Measurements from ENCODE around the gene ACKR2. TPM values are rescaled to one million over a fixed set of nuclear protein-coding genes. Genes with fewer than 3 reads are reported as not detected.

The ACKR2 gene
- total and polyA plus RNA-seq, 2 of the 13 experiments (the other 11 are each of a cell fraction or from before 2014, with no cell fraction given), result 1.1 to 1.9 TPM

DNA sequence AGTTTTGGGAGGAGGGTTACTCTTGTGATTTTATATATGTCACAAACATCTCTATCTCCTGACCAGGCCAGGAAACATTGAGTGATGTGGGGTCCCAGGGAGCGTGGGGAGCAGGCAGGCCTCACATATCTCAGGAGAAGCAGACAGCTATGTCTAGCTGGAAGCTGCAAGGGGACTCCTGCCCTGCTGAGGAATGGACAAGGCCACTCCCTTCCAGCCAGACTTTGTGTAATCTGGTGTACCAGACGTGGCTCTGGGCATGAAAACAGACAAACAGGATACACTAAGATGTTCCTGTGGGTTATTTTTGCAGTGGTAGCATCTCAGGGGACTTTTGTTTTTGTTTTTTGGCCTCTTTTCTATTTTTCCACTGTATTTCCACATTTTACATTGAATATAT, 43.2 kb downstream of the ACKR2 start:
- peak overlapping the region; percentile 58 for H3K9ac ChIP-seq (ENCODE audit: insufficient read depth, low read depth, low read length)
- peak overlapping the region; percentile 10 for H3K4me2 ChIP-seq (ENCODE audit: low read depth, low read length)
- H3K4me3 ChIP-seq (replicated peaks in 1 of 3; ENCODE audit: insufficient read depth in 1 of 3, low read depth in 2 of 3, low read length in 3 of 3), result no peak overlapping the region
- ChIA-PET CTCF (ENCODE audit: low intra/inter-chr PET ratio, low total read pairs) (no interaction called here), POLR2A (interaction anchor here (1.2 to 2.1 kb wide), 5 partner anchors 13 to 25 kb away, joined by 4 to 10 read pairs (median 6); partner anchors contain the start of gene CYP8B1)
- H2AFZ ChIP-seq (ENCODE audit: low read length), result no peak overlapping the region
- H3K79me2 ChIP-seq (ENCODE audit: insufficient read depth, low read length), result no peaks in the 10 kb centered on the region
- no peaks in the 10 kb centered on the region for H4K20me1 ChIP-seq (ENCODE audit: insufficient read depth, low read length)
- no peaks in the 10 kb centered on the region for H3K9me3 ChIP-seq (ENCODE audit: low read length)
- intact Hi-C loops (cut with micrococcal nuclease; ENCODE audit: unreplicated experiment), result no loop called here
- peak overlapping the region; percentile 98 for H3K27ac ChIP-seq (ENCODE audit: extremely low read length, insufficient read depth, low read length)
- BruUV-seq (replicated peaks), result no TSS peak
- H3K4me1 ChIP-seq (ENCODE audit: insufficient read depth, low read length), result peaks cover 95% of the 10 kb centered on the region
- ATAC-seq (no peak), FAIRE-seq (no peak), DNase-seq (ENCODE audit: low spot score) (no peak)
- H3K27me3 ChIP-seq (ENCODE audit: control insufficient read depth in 1 of 2, insufficient read depth in 2 of 2, low read length in 2 of 2), result no peaks in the 10 kb centered on the region
- no peaks in the 10 kb centered on the region for H3K36me3 ChIP-seq (replicated peaks in 1 of 2; ENCODE audit: control insufficient read depth in 1 of 2, insufficient read depth in 2 of 2, low read length in 2 of 2)
- WGBS (ENCODE audit: low lambda C conversion rate), result 31% methylated on average over 2 of the region's 2 CpGs
- in situ Hi-C loops (cut with HindIII; ENCODE audit: extremely low pct_ligation_motif_present, low pct_unique_long_range_greater_than_20kb), result no loop called here
- TF ChIP-seq, protein P1, sequence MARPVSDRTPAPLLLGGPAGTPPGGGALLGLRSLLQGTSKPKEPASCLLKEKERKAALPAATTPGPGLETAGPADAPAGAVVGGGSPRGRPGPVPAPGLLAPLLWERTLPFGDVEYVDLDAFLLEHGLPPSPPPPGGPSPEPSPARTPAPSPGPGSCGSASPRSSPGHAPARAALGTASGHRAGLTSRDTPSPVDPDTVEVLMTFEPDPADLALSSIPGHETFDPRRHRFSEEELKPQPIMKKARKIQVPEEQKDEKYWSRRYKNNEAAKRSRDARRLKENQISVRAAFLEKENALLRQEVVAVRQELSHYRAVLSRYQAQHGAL (CRISPR knock-in tag; IDR thresholded peaks at IDR 0.05; ENCODE audit: not compliant biosample characterization), result no peak
- TF ChIP-seq ZNF235 (CRISPR knock-in tag; IDR thresholded peaks at IDR 0.05; ENCODE audit: borderline replicate concordance), result no peak
- TF ChIP-seq CHD2 (IDR thresholded peaks at IDR 0.05; ENCODE audit: low read depth, low read length), result no peak
- TF ChIP-seq ZFX (CRISPR knock-in tag; IDR thresholded peaks at IDR 0.05; ENCODE audit: low read depth), result peak; percentile 29; the same call in 1 of the 2 replicates
- TF ChIP-seq STAT5B (CRISPR knock-in tag; IDR thresholded peaks at IDR 0.05), result no peak
- TF ChIP-seq, protein P2, sequence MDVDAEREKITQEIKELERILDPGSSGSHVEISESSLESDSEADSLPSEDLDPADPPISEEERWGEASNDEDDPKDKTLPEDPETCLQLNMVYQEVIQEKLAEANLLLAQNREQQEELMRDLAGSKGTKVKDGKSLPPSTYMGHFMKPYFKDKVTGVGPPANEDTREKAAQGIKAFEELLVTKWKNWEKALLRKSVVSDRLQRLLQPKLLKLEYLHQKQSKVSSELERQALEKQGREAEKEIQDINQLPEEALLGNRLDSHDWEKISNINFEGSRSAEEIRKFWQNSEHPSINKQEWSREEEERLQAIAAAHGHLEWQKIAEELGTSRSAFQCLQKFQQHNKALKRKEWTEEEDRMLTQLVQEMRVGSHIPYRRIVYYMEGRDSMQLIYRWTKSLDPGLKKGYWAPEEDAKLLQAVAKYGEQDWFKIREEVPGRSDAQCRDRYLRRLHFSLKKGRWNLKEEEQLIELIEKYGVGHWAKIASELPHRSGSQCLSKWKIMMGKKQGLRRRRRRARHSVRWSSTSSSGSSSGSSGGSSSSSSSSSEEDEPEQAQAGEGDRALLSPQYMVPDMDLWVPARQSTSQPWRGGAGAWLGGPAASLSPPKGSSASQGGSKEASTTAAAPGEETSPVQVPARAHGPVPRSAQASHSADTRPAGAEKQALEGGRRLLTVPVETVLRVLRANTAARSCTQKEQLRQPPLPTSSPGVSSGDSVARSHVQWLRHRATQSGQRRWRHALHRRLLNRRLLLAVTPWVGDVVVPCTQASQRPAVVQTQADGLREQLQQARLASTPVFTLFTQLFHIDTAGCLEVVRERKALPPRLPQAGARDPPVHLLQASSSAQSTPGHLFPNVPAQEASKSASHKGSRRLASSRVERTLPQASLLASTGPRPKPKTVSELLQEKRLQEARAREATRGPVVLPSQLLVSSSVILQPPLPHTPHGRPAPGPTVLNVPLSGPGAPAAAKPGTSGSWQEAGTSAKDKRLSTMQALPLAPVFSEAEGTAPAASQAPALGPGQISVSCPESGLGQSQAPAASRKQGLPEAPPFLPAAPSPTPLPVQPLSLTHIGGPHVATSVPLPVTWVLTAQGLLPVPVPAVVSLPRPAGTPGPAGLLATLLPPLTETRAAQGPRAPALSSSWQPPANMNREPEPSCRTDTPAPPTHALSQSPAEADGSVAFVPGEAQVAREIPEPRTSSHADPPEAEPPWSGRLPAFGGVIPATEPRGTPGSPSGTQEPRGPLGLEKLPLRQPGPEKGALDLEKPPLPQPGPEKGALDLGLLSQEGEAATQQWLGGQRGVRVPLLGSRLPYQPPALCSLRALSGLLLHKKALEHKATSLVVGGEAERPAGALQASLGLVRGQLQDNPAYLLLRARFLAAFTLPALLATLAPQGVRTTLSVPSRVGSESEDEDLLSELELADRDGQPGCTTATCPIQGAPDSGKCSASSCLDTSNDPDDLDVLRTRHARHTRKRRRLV (CRISPR knock-in tag; IDR thresholded peaks at IDR 0.05), result no peak
- TF ChIP-seq MIER3 (CRISPR knock-in tag; IDR thresholded peaks at IDR 0.05; ENCODE audit: borderline replicate concordance), result no peak
- TF ChIP-seq, protein P3, sequence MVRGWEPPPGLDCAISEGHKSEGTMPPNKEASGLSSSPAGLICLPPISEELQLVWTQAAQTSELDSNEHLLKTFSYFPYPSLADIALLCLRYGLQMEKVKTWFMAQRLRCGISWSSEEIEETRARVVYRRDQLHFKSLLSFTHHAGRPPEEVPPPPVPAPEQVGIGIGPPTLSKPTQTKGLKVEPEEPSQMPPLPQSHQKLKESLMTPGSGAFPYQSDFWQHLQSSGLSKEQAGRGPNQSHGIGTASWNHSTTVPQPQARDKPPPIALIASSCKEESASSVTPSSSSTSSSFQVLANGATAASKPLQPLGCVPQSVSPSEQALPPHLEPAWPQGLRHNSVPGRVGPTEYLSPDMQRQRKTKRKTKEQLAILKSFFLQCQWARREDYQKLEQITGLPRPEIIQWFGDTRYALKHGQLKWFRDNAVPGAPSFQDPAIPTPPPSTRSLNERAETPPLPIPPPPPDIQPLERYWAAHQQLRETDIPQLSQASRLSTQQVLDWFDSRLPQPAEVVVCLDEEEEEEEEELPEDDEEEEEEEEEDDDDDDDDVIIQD (CRISPR knock-in tag; IDR thresholded peaks at IDR 0.05; ENCODE audit: low read depth), result no peak
- TF ChIP-seq, protein P4, sequence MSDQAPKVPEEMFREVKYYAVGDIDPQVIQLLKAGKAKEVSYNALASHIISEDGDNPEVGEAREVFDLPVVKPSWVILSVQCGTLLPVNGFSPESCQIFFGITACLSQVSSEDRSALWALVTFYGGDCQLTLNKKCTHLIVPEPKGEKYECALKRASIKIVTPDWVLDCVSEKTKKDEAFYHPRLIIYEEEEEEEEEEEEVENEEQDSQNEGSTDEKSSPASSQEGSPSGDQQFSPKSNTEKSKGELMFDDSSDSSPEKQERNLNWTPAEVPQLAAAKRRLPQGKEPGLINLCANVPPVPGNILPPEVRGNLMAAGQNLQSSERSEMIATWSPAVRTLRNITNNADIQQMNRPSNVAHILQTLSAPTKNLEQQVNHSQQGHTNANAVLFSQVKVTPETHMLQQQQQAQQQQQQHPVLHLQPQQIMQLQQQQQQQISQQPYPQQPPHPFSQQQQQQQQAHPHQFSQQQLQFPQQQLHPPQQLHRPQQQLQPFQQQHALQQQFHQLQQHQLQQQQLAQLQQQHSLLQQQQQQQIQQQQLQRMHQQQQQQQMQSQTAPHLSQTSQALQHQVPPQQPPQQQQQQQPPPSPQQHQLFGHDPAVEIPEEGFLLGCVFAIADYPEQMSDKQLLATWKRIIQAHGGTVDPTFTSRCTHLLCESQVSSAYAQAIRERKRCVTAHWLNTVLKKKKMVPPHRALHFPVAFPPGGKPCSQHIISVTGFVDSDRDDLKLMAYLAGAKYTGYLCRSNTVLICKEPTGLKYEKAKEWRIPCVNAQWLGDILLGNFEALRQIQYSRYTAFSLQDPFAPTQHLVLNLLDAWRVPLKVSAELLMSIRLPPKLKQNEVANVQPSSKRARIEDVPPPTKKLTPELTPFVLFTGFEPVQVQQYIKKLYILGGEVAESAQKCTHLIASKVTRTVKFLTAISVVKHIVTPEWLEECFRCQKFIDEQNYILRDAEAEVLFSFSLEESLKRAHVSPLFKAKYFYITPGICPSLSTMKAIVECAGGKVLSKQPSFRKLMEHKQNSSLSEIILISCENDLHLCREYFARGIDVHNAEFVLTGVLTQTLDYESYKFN (CRISPR knock-in tag; conservative IDR thresholded peaks at IDR 0.05), result peak; percentile 33; the same call in 1 of the 2 replicates
